PC-9 (cell line): Measurements from ENCODE around the gene TINAG. TPM values are rescaled to one million over a fixed set of nuclear protein-coding genes. Genes with fewer than 3 reads are reported as not detected.
A peak's percentile ranks its signal among the peaks of the same experiment; 100 is the strongest.

Source experiments
- BruUV-seq: library from RNA; stranded (reverse); fragments of 400-500 nt; replicated peaks from 2 replicates; lab custom pipeline; 2021; lab: Mats Ljungman, UMichigan
- CTCF ChIA-PET: fragments of 300-600 bp; sonication (Branson Sonifier 250); formaldehyde crosslinking; loops from one replicate; lab custom pipeline; 2022; ENCODE audit warnings: antibody characterized with exemption; lab: Charles Lee
- POLR2A ChIA-PET: fragments of 300-600 bp; sonication (Branson Sonifier 250); formaldehyde crosslinking; loops from one replicate; lab custom pipeline; 2022; ENCODE audit warnings: antibody characterized with exemption; ENCODE audit not compliant: unreplicated experiment; lab: Charles Lee
- DNase-seq, 2 experiments: peaks; one replicate each; pipeline versions ENCODE4 v3.0.0 to v3.0.0-alpha.2; 2015 to 2022; ENCODE audit warnings: mixed read lengths in 1 of 2
- H2AFZ ChIP-seq: fragments of 200-600 bp; sonication (generic); 2 replicates; pipeline ENCODE4 v1.8.1; 2017; ENCODE audit warnings: antibody characterized with exemption
- H3F3A ChIP-seq: fragments of 200-600 bp; sonication (generic); 2 replicates; pipeline ENCODE4 v1.8.1; 2017; ENCODE audit warnings: antibody characterized with exemption, mild to moderate bottlenecking, low read depth; ENCODE audit not compliant: insufficient read depth
- H3K27ac ChIP-seq: fragments of 200-600 bp; sonication (generic); 2 replicates; pipeline ENCODE4 v1.6.1; 2016; ENCODE audit warnings: mixed run types
- H3K27me3 ChIP-seq: fragments of 200-600 bp; sonication (generic); 2 replicates; pipeline ENCODE4 v1.6.1; 2016; ENCODE audit warnings: low read depth, mixed run types; ENCODE audit not compliant: insufficient read depth
- H3K36me3 ChIP-seq: fragments of 200-600 bp; sonication (generic); 2 replicates; pipeline ENCODE4 v1.6.1; 2016; ENCODE audit warnings: low read depth, mixed run types
- H3K4me1 ChIP-seq: fragments of 200-600 bp; sonication (generic); replicated peaks from 2 replicates; pipeline ENCODE4 v1.6.1; 2016; ENCODE audit warnings: mixed run types; ENCODE audit not compliant: insufficient read depth
- H3K4me2 ChIP-seq: fragments of 200-600 bp; sonication (generic); 2 replicates; pipeline ENCODE4 v1.6.1; 2017; ENCODE audit warnings: mixed run types
- H3K4me3 ChIP-seq: fragments of 200-600 bp; sonication (generic); 2 replicates; pipeline ENCODE4 v1.6.1; 2016; ENCODE audit warnings: mixed run types
- H3K79me2 ChIP-seq: fragments of 200-600 bp; sonication (generic); 2 replicates; pipeline ENCODE4 v1.6.1; 2017; ENCODE audit warnings: low read depth, mixed run types
- H3K9me2 ChIP-seq: fragments of 200-600 bp; sonication (generic); 2 replicates; pipeline ENCODE4 v1.8.1; 2017; ENCODE audit warnings: mild to moderate bottlenecking; ENCODE audit not compliant: insufficient read depth
- H3K9me3 ChIP-seq: fragments of 200-600 bp; sonication (generic); 2 replicates; pipeline ENCODE4 v1.8.1; 2016; ENCODE audit warnings: low read depth; ENCODE audit not compliant: insufficient read depth
- H4K20me1 ChIP-seq: fragments of 200-600 bp; sonication (generic); 2 replicates; pipeline ENCODE4 v1.8.1; 2017; ENCODE audit not compliant: insufficient read depth
- EZH2 ChIP-seq: fragments of 200-600 bp; sonication (generic); IDR thresholded peaks from 2 replicates; pipeline ENCODE4 v1.8.0; 2017; ENCODE audit warnings: antibody characterized with exemption, low read depth
- intact Hi-C: fragments of 100-400 bp; cut with micrococcal nuclease; formaldehyde crosslinking; loops from one replicate; pipeline ENCODE4 v1.10.0; 2022; ENCODE audit not compliant: unreplicated experiment
- total RNA-seq: library from RNA; stranded (reverse); gene quantifications from 2 replicates; pipeline ENCODE4 v1.2.3, GENCODE V29; 2021
- TF ChIP-seq, protein P1 (sequence below): fragments of 200-600 bp; sonication (generic); conservative IDR thresholded peaks from 2 replicates; pipeline ENCODE4 v1.6.1; 2017; ENCODE audit warnings: mixed run types, antibody characterized with exemption, mild to moderate bottlenecking, moderate library complexity

The TINAG gene
- total RNA-seq, 1 experiment from 2014 or later, result not detected

DNA sequence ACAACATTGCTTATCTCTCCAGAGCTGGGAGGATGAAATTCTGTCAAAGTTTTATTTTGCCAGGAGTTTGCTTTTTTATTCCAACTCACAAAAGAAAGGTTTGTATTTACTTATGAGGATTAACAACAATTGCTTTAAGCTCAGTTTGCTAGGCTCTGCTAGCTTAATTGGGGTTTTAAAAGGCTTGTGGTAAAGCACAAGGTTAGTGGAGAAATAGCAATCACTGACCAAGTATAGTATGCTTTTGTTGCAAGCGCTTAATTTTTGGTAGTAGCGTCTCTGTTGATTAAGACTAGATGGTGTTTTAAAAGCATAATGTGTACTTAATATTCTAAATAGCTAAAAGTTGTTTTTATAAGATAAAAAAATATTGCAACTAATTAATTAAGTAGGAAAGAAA, 45.7 kb downstream of the TINAG start:
- H4K20me1 ChIP-seq, result no peaks in the 10 kb centered on the region
- TF ChIP-seq EZH2, result no peak
- TF ChIP-seq, protein P1, sequence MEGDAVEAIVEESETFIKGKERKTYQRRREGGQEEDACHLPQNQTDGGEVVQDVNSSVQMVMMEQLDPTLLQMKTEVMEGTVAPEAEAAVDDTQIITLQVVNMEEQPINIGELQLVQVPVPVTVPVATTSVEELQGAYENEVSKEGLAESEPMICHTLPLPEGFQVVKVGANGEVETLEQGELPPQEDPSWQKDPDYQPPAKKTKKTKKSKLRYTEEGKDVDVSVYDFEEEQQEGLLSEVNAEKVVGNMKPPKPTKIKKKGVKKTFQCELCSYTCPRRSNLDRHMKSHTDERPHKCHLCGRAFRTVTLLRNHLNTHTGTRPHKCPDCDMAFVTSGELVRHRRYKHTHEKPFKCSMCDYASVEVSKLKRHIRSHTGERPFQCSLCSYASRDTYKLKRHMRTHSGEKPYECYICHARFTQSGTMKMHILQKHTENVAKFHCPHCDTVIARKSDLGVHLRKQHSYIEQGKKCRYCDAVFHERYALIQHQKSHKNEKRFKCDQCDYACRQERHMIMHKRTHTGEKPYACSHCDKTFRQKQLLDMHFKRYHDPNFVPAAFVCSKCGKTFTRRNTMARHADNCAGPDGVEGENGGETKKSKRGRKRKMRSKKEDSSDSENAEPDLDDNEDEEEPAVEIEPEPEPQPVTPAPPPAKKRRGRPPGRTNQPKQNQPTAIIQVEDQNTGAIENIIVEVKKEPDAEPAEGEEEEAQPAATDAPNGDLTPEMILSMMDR, result no peak
- no peaks in the 10 kb centered on the region for H3F3A ChIP-seq
- H3K27me3 ChIP-seq, result no peaks in the 10 kb centered on the region
- H3K36me3 ChIP-seq, result no peaks in the 10 kb centered on the region
- H2AFZ ChIP-seq, result no peak overlapping the region; the same call in 1 of the 2 replicates
- H3K79me2 ChIP-seq, result no peaks in the 10 kb centered on the region
- H3K4me2 ChIP-seq, result no peak overlapping the region
- no peaks in the 10 kb centered on the region for H3K4me1 ChIP-seq
- ChIA-PET CTCF (no interaction called here), POLR2A (no interaction called here)
- H3K9me2 ChIP-seq, result no peaks in the 10 kb centered on the region
- no TSS peak for BruUV-seq
- no peak overlapping the region for H3K27ac ChIP-seq
- no peak for DNase-seq
- H3K9me3 ChIP-seq, result no peaks in the 10 kb centered on the region
- intact Hi-C loops, result no loop called here
- H3K4me3 ChIP-seq, result no peak overlapping the region

DNA sequence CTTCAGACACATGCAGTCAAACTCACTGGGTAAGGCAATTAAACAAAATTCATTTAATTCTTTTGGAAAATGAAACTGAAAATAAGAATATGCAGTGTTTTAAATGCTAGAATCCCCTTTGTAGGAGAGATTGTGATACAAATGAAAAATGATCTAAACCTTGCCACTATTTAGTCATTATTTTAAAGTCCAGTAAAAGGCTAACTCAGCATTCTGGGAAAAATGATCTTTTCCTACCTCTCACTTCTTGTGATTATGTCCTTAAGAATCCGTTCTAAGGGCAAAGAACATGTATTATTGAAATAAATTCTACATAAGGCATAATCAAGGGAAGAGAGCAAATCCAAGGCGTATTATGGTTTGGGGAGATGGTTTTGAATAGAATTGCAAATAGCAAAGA, 46.4 kb downstream of the TINAG start:
- Histone ChIP-seq H3K27ac (no peak overlapping the region), H3K9me3 (no peaks in the 10 kb centered on the region), H3K9me2 (no peaks in the 10 kb centered on the region), H3K4me2 (no peak overlapping the region), H3K79me2 (no peaks in the 10 kb centered on the region), H3K4me1 (no peaks in the 10 kb centered on the region), H3K4me3 (no peak overlapping the region), H3K36me3 (no peaks in the 10 kb centered on the region), H2AFZ (peak overlapping the region; percentile 59; the same call in 1 of the 2 replicates), H4K20me1 (no peaks in the 10 kb centered on the region), H3F3A (no peaks in the 10 kb centered on the region), H3K27me3 (no peaks in the 10 kb centered on the region)
- ChIA-PET POLR2A (no interaction called here), CTCF (no interaction called here)
- DNase-seq, result no peak
- no TSS peak for BruUV-seq
- TF ChIP-seq, protein P1, result no peak
- TF ChIP-seq EZH2, result no peak
- intact Hi-C loops, result no loop called here

DNA sequence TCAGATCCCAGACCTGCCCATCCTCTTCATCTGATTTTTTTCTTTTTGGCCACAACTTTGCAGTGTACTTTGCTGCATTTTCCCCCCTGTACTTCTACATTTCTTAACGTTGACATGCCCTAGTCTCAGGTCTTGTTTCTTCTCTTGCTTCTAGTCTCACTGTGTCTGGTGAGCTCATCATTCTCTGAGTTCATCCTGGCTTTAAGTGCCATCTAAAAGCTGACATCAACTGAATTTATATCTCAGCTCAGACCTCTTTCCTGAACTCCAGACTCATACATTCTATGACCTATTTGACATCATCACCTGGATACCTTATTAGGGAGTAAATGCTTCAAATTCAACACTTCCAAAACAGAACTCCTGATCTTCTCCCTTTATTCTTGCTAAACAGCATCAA, 48.9 kb downstream of the TINAG start:
- Histone ChIP-seq H3K36me3 (no peaks in the 10 kb centered on the region), H3K27ac (no peak overlapping the region), H3K4me1 (no peaks in the 10 kb centered on the region), H3K4me3 (no peak overlapping the region), H3K9me3 (no peaks in the 10 kb centered on the region), H3K9me2 (peaks cover 3% of the 10 kb centered on the region; the same call in 1 of the 2 replicates), H3K27me3 (no peaks in the 10 kb centered on the region), H4K20me1 (no peaks in the 10 kb centered on the region), H3K4me2 (no peak overlapping the region), H3F3A (no peaks in the 10 kb centered on the region), H3K79me2 (no peaks in the 10 kb centered on the region), H2AFZ (no peak overlapping the region)
- DNase-seq, result no peak
- ChIA-PET CTCF (no interaction called here), POLR2A (no interaction called here)
- intact Hi-C loops, result no loop called here
- no peak for TF ChIP-seq EZH2
- TF ChIP-seq, protein P1, result no peak
- no TSS peak for BruUV-seq
